NCI-H446 (cell line): Measurements from ENCODE around the gene ADCY3.

ENCODE experiments used
- DNase-seq, 2 experiments: peaks; one replicate each; lab custom pipeline; 2025; lab: John Stamatoyannopoulos, UW

Gene ADCY3

GRCh38 chr2:24830351-24830750, 89.7 kb downstream of the ADCY3 start:
- no peak for DNase-seq

- no peak for DNase-seq
Measured at GRCh38 chr2:24828238-24828996, 91.6 kb downstream of the ADCY3 start.

GRCh38 chr2:24827321-24828237, 92.5 kb downstream of the ADCY3 start:
- DNase-seq, result peak; percentile 53 to 77

GRCh38 chr2:24826773-24827145, 93.3 kb downstream of the ADCY3 start:
- DNase-seq, result no peak

- DNase-seq, result no peak
Measured at GRCh38 chr2:24825883-24826772, 93.9 kb downstream of the ADCY3 start.

- peak in 1 of 2 experiments; percentile 19 for DNase-seq
Measured at GRCh38 chr2:24824966-24825882, 94.8 kb downstream of the ADCY3 start.

GRCh38 chr2:24824071-24824588, 95.9 kb downstream of the ADCY3 start:
- DNase-seq, result no peak

GRCh38 chr2:24822049-24822706, 97.9 kb downstream of the ADCY3 start:
- no peak for DNase-seq

- no peak for DNase-seq
Measured at GRCh38 chr2:24821433-24821891, 98.6 kb downstream of the ADCY3 start.

GRCh38 chr2:24820598-24821432, 99.2 kb downstream of the ADCY3 start:
- DNase-seq, result no peak

GRCh38 chr2:24820175-24820513, 99.9 kb downstream of the ADCY3 start:
- DNase-seq, result no peak

- DNase-seq, result no peak
Measured at GRCh38 chr2:24819442-24820174, 100.4 kb downstream of the ADCY3 start.

GRCh38 chr2:24818721-24819167, 101.3 kb downstream of the ADCY3 start:
- DNase-seq, result no peak

- DNase-seq, result no peak
Measured at GRCh38 chr2:24816884-24817283, 103.2 kb downstream of the ADCY3 start.

GRCh38 chr2:24816404-24816803, 103.6 kb downstream of the ADCY3 start:
- DNase-seq, result no peak

GRCh38 chr2:24815171-24815570, 104.9 kb downstream of the ADCY3 start:
- no peak for DNase-seq

GRCh38 chr2:24814516-24814915, 105.5 kb downstream of the ADCY3 start:
- DNase-seq, result no peak

- no peak for DNase-seq
Measured at GRCh38 chr2:24813691-24814137, 106.3 kb downstream of the ADCY3 start.
